Ishikawa (cell line): ENCODE data around the gene SDSL.
A peak's percentile ranks its signal among the peaks of the same experiment; 100 is the strongest.

Source experiments
- CEBPB ChIP-seq: IDR thresholded peaks from 2 replicates; pipeline ENCODE4 v1.6.1; 2012
- CREB1 ChIP-seq: IDR thresholded peaks from 2 replicates; pipeline ENCODE4 v1.6.1; 2012; ENCODE audit warnings: low read depth
- EGR1 ChIP-seq: IDR thresholded peaks from 2 replicates; pipeline ENCODE4 v1.6.1; 2012
- EP300 ChIP-seq: IDR thresholded peaks from 2 replicates; pipeline ENCODE4 v1.6.1; 2012; ENCODE audit warnings: borderline replicate concordance
- FOXM1 ChIP-seq: IDR thresholded peaks from 2 replicates; pipeline ENCODE4 v1.6.1; 2012; ENCODE audit warnings: low read depth, borderline replicate concordance
- NFIC ChIP-seq: IDR thresholded peaks from 2 replicates; pipeline ENCODE4 v1.6.1; 2012
- RAD21 ChIP-seq: IDR thresholded peaks from 2 replicates; pipeline ENCODE4 v1.6.1; 2012; ENCODE audit warnings: low read depth
- REST ChIP-seq: IDR thresholded peaks from 2 replicates; pipeline ENCODE4 v1.6.1; 2012; ENCODE audit warnings: low read depth, mild to moderate bottlenecking
- TAF1 ChIP-seq: IDR thresholded peaks from 2 replicates; pipeline ENCODE4 v1.6.1; 2012; ENCODE audit warnings: low read depth, mild to moderate bottlenecking
- TCF12 ChIP-seq: IDR thresholded peaks from 2 replicates; pipeline ENCODE4 v1.6.1; 2012; ENCODE audit warnings: low read depth
- TEAD4 ChIP-seq: IDR thresholded peaks from 2 replicates; pipeline ENCODE4 v1.6.1; 2012
- YY1 ChIP-seq: IDR thresholded peaks from 2 replicates; pipeline ENCODE4 v1.6.1; 2012; ENCODE audit warnings: low read depth
- ZBTB7A ChIP-seq: IDR thresholded peaks from 2 replicates; pipeline ENCODE4 v1.6.1; 2012; ENCODE audit warnings: low read depth
- TF ChIP-seq, protein P1 (sequence below): IDR thresholded peaks from 2 replicates; pipeline ENCODE4 v1.6.1; 2012
- TF ChIP-seq, protein P2 (sequence below): IDR thresholded peaks from 2 replicates; pipeline ENCODE4 v1.6.1; 2012

Gene SDSL

DNA sequence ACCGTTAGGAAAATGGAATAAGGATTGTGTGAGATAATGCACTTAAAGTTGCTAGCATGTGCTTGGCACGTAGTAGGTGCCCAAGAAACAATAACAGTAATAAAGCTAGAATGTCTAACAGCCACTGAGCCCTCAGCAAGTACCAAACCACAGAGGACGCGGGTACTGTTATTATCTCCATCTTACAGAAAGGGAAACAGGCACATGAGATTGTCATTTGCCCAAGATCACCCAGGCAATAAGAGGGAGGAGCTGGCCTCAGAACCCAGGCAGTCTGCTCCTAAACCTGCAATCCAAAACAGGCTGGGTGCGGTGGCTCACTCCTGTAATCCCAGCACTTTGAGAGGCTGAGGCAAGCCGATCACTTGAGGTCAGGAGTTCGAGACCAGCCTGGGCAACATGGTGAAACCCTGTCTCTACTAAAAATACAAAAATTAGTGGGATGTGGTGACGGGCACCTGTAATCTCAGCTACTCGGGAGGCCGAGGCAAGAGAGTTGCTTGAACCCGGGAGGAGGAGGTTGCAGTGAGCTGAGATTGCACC lies 13.4 kb upstream of the SDSL start:
- TF ChIP-seq ZBTB7A: no peak

DNA sequence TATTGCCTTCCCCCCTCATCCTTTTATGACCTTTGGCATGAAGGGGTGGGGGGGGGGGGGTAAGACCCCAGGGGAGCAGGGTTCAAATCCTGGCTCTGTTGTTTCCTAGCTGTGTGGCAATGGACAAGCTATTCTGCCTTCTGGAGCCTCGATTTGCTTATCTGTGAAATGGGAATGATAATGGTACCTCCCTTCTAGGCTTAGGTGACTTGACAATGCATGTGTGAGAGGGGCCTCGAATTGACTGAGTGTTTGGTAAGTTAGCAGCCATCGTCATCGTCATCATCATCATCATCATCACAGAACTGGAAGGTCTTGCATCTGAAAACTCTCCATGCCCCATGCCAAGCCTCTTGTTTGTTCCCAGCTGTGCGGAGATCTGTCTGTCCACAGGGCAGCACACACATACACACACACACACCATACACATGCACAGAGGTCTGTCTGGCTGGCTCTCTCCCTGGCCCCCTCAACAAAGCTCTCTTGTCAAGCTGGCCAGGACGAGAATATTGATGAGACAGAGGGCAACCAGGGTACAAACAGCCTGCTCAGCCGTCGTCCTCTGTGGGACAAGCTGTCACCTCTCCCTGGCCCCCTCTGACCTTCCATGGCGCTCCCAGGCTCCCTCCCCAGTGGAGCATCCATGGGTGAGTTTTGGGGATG lies 12.6 kb upstream of the SDSL start:
- no peak for TF ChIP-seq CEBPB

GRCh38 chr12:113413488-113413939 lies 8.7 kb upstream of the SDSL start:
- no peak for TF ChIP-seq REST
- no peak for TF ChIP-seq FOXM1
- TF ChIP-seq CREB1: no peak

DNA sequence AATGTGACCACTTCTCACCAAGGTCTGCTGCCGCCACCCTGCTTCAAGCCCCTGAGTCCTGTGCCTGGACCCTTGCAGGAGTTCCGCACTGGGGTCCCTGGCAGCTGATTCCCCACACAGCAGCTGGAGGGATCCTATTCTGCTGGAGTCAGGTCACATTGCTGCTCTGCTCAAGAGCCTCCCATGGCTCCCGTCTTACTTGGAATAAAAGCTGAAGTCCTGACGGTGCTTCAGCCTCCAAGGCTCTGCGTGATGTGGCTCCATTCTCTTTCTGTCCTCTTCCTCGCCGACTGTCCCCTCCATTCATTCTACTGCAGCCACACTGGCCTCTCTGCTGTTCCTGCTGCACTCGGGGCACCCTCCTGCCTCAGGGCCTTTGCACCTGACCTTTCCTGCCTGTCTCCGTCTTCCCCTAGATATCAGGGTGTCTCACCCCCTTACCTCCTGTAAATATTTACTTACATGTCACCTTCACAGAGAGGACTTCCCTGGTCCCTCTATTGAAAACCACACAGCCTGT lies 7.6 kb upstream of the SDSL start:
- TF ChIP-seq TEAD4: no peak
- no peak for TF ChIP-seq TCF12
- no peak for TF ChIP-seq FOXM1
- no peak for TF ChIP-seq EP300
- no peak for TF ChIP-seq YY1

DNA sequence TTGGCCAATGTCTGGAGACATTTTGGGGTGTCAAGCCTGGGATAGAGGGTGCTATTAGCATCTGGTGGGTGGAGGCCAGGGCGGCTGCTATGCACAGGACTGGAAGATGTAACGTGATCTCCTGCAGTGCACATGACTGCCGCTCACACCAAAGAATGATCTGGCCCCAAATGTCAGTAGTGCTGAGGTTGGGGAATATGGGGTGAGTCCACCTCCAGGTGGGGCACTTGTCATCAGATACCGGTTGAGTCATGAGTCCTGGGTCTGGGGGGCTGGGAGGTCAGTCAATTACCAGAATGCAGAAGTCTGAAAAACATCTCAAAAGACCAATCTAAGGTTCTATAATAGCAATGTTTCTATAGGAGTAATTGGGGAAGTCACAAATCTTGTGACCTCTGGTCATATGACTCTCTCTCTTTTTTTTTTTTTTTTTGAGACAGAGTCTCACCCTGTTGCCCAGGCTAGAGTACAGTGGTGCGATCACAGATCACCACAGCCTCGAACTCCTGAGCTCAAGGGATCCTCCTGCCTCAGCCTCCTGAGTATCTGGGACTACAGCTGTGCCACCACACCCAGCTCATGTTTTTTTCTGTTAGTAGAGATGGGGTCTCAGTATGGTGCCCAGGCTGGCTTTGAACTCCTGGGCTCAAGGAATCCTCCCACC lies 6.0 kb upstream of the SDSL start:
- no peak for TF ChIP-seq REST
- TF ChIP-seq, protein P1, sequence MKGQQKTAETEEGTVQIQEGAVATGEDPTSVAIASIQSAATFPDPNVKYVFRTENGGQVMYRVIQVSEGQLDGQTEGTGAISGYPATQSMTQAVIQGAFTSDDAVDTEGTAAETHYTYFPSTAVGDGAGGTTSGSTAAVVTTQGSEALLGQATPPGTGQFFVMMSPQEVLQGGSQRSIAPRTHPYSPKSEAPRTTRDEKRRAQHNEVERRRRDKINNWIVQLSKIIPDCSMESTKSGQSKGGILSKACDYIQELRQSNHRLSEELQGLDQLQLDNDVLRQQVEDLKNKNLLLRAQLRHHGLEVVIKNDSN: peak; percentile 35
- TF ChIP-seq NFIC: no peak
- TF ChIP-seq, protein P2, sequence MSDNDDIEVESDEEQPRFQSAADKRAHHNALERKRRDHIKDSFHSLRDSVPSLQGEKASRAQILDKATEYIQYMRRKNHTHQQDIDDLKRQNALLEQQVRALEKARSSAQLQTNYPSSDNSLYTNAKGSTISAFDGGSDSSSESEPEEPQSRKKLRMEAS: no peak

DNA sequence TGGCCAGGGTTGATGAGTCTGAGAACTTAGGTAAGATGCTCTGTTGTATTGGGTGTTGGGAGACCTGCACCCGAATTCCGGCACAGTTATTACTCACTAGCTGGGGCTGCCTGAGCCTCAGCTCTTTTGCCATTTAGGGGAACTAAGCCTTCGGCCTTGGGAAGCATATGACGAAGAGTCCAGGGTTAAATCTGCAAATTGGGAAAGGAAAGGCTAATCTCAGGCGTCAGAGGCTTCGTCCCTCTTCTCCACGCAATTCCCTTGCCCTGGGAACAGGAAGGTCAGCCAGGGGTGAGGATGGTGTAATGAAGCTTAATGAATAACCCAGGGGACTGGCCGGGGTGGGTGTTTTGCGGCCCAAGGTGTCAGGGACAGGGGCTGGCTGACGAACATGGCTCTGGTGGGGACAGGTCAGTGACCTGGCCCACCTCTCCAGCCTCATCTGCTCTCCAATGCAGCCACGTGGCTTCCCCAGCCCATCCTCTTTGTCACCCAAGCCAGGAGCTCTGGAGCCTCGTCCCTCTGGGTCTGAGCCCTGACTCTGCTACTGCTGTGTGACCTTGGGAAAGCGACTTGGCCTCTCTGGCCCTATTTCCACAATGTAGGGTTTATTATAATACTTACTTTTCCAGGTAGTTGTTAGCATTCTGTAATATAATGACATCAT lies 3.8 kb upstream of the SDSL start:
- TF ChIP-seq FOXM1 (no peak), CREB1 (no peak), YY1 (no peak), NFIC (no peak), EGR1 (no peak), TEAD4 (no peak), RAD21 (no peak), REST (no peak), TAF1 (no peak), CEBPB (no peak), EP300 (no peak), TCF12 (no peak), ZBTB7A (no peak)
- TF ChIP-seq, protein P1: no peak
- TF ChIP-seq, protein P2: no peak
